GM06990 (cell line): ENCODE measurements around the gene THSD4.

Experiments used
- DNase-seq: peaks from one replicate; pipeline ENCODE4 v3.0.0-alpha.2; 2011; ENCODE audit not compliant: insufficient read length; ENCODE audit errors: extremely low read depth
- H3K27me3 ChIP-seq: replicated peaks from 2 replicates; pipeline ENCODE4 v1.6.0; 2011; ENCODE audit warnings: low read length; ENCODE audit not compliant: control insufficient read depth, insufficient read depth
- H3K36me3 ChIP-seq: 2 replicates; pipeline ENCODE4 v1.5.1; 2011; ENCODE audit warnings: low read length; ENCODE audit not compliant: control insufficient read depth, insufficient read depth
- H3K4me3 ChIP-seq: replicated peaks from 2 replicates; pipeline ENCODE4 v1.5.1; 2011; ENCODE audit warnings: low read depth, mild to moderate bottlenecking, control low read depth, low read length
- TF ChIP-seq, protein P1 (sequence below): IDR thresholded peaks from 2 replicates; pipeline ENCODE4 v1.5.1; 2011; ENCODE audit warnings: low read length, control low read depth, mild to moderate bottlenecking, inconsistent platforms; ENCODE audit not compliant: insufficient read depth, poor library complexity, severe bottlenecking

THSD4 gene

DNA sequence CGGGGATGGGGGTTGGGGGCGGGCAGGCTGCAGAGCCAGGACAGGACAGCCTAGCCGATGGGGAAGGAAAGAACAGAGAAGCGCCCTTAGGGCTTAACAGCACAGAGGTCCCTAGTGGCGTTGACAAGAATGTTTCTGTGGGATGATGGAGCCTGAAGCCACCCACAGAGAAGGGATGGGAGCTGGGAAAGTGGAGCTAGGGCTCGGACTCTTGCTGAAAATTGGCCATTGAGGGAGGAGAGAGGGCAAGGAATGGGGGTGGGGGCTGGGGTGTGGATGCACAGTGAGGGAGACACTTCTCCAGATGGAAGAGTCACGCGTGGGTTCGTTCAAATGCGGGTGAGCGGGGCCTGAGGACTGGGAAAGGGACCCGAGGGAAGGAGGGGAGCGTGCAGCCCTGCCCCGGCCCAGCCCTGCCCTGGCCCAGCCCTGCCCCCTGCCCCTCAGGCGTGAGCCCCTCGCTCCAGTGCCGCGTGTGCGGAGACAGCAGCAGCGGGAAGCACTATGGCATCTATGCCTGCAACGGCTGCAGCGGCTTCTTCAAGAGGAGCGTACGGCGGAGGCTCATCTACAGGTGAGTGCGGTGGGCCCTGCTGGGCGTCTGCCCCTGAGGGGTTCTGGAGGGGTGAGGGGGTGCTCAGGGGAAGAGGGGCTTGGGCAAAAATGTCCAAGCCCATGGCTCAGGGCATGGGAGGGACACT lies 695.9 kb downstream of the THSD4 start:
- H3K4me3 ChIP-seq: no peak overlapping the region
- H3K36me3 ChIP-seq: no peaks in the 10 kb centered on the region
- TF ChIP-seq, protein P1, sequence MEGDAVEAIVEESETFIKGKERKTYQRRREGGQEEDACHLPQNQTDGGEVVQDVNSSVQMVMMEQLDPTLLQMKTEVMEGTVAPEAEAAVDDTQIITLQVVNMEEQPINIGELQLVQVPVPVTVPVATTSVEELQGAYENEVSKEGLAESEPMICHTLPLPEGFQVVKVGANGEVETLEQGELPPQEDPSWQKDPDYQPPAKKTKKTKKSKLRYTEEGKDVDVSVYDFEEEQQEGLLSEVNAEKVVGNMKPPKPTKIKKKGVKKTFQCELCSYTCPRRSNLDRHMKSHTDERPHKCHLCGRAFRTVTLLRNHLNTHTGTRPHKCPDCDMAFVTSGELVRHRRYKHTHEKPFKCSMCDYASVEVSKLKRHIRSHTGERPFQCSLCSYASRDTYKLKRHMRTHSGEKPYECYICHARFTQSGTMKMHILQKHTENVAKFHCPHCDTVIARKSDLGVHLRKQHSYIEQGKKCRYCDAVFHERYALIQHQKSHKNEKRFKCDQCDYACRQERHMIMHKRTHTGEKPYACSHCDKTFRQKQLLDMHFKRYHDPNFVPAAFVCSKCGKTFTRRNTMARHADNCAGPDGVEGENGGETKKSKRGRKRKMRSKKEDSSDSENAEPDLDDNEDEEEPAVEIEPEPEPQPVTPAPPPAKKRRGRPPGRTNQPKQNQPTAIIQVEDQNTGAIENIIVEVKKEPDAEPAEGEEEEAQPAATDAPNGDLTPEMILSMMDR: no peak
- no peak for DNase-seq
- H3K27me3 ChIP-seq: no peaks in the 10 kb centered on the region

DNA sequence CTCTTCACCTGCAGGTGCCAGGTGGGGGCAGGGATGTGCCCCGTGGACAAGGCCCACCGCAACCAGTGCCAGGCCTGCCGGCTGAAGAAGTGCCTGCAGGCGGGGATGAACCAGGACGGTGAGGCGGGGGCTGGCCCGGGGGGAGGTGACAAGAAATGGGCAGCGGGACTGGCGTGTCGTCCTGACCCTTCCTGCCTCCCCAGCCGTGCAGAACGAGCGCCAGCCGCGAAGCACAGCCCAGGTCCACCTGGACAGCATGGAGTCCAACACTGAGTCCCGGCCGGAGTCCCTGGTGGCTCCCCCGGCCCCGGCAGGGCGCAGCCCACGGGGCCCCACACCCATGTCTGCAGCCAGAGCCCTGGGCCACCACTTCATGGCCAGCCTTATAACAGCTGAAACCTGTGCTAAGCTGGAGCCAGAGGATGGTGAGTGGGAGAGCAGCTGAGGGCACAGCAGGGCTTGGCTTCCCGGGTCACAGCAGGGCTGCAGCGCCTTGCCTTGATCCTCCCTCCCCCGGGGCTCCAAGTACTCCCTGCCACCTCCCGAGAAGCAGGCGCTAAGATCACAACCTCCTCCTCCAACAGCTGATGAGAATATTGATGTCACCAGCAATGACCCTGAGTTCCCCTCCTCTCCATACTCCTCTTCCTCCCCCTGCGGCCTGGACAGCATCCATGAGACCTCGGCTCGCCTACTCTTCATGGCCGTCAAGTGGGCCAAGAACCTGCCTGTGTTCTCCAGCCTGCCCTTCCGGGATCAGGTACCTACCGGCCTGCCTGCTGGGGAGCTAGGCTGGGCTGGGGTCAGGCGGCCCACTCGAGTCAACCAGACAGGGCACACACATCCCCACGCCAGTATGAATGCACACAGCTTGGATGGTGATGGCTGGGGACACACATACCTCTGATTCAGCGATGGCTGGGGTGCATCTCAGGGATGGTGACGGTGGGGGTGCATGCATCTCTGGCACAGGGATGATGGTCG lies 696.8 kb downstream of the THSD4 start:
- H3K36me3 ChIP-seq: no peaks in the 10 kb centered on the region
- no peak for DNase-seq
- TF ChIP-seq, protein P1: no peak
- H3K4me3 ChIP-seq: no peak overlapping the region
- no peaks in the 10 kb centered on the region for H3K27me3 ChIP-seq

DNA sequence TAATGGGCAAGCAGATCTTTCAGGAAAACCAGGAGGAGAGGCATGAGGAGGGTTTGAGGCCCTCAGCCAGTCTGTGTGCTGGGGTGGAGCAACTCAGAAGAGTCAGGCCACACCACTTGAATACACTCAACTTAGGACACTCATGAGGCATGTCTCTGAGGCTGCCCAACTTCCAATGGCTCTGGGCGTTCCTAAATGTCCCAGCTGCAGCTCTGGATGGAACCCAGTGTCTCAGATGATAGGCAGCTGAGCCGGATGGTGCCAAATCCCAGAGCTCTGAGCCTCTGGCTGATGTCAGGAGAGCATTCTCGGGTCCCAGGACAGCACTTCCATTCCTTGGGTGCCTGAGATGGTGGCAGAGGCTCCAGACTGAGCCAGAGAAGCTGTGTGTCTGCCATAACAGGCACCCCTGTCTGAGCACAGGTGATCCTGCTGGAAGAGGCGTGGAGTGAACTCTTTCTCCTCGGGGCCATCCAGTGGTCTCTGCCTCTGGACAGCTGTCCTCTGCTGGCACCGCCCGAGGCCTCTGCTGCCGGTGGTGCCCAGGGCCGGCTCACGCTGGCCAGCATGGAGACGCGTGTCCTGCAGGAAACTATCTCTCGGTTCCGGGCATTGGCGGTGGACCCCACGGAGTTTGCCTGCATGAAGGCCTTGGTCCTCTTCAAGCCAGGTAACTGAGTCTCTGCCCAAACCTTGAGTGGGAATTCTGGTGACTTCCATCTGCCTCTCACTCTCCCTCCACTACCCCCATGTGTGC lies 697.9 kb downstream of the THSD4 start:
- H3K27me3 ChIP-seq: no peaks in the 10 kb centered on the region
- no peak for DNase-seq
- no peak overlapping the region for H3K4me3 ChIP-seq
- no peaks in the 10 kb centered on the region for H3K36me3 ChIP-seq
- TF ChIP-seq, protein P1: no peak

DNA sequence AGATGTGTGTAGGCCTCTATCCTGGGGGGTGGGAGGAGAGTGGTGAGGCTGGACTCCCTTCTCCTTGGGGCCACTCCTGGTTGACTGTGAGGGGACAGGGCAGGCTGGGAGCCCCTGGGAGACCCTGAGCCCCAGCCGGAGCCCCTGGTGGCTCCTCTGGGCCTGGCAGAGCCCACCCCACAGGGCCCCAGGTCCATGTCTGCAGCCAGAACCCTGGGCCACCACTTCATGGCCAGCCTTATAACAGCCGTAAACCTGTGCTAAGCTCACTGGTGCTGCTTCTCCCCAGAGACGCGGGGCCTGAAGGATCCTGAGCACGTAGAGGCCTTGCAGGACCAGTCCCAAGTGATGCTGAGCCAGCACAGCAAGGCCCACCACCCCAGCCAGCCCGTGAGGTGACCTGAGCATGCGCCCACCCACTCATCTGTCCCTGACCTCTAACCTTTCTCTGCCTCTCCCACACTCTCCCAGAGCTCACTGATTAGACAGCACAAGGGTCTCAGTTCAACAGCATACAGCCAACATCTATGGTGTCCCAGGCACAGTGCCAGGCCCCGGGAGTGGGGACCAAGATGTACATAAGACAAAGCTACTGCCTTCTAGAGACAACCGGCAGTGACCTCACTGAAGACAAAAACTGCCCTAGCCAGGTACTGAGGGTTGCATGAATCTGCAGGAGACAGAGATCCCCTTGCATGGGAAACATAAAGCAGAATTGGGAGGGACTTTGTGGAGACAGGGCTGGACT lies 698.6 kb downstream of the THSD4 start:
- TF ChIP-seq, protein P1: no peak
- H3K4me3 ChIP-seq: no peak overlapping the region
- no peak for DNase-seq
- no peaks in the 10 kb centered on the region for H3K36me3 ChIP-seq
- H3K27me3 ChIP-seq: no peaks in the 10 kb centered on the region

DNA sequence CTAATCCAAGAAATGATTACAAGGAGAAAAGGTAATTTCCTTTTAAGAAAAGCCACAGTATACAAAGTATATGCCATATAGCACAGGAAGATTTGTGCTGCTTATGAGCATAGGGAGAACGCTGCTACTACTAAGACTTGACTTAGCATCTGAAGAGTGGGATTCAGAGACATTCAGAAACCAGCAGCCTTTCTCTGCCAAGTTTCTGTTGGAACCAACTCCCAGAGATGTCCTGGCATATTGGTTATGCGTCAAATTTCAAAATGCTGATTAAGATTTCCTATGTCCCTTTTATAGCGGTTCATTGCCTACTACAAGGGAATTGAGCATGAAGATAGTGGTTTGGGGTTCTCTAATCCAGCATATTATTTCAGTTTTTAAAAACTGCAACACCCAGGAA lies 700.0 kb downstream of the THSD4 start:
- no peak for DNase-seq
- H3K36me3 ChIP-seq: no peaks in the 10 kb centered on the region
- TF ChIP-seq, protein P1: no peak
- no peak overlapping the region for H3K4me3 ChIP-seq
- no peaks in the 10 kb centered on the region for H3K27me3 ChIP-seq
